A549 (cell line): Measurements from ENCODE around the gene LBHD2. TPM values are rescaled to one million over a fixed set of nuclear protein-coding genes. Genes with fewer than 3 reads are reported as not detected.

Source experiments
- ATAC-seq, 2 experiments: fragments of 200-7000 bp in 1 of 2; fragments of >200 bp in 1 of 2; cut with Nextera tagmentation in 1 of 2; cut with Tn5 transposase in 1 of 2; 3 replicates each; pipeline versions ENCODE4 v1.8.0 to v1.9.1; 2018 to 2020; ENCODE audit warnings: mild to moderate bottlenecking in 1 of 2, moderate library complexity in 1 of 2
- CTCF ChIA-PET: fragments of 300-600 bp; sonication (Branson Sonifier 250); formaldehyde crosslinking; extraction: SDS; loops from one replicate; lab custom pipeline; 2021; ENCODE audit warnings: antibody characterized with exemption, inconsistent platforms; lab: Yijun Ruan, JAX
- POLR2A ChIA-PET: fragments of 350-600 bp; formaldehyde crosslinking; extraction: SDS; loops from one replicate; lab custom pipeline; 2021; ENCODE audit warnings: antibody characterized with exemption, inconsistent platforms; lab: Yijun Ruan, JAX
- DNase-seq, 2 experiments: peaks; one replicate each; pipeline versions ENCODE4 v3.0.0 to v3.0.0-alpha.2; 2011 to 2016; ENCODE audit warnings: low read depth in 1 of 2, low spot score in 1 of 2
- FAIRE-seq: peaks from 2 replicates; lab custom pipeline; 2011; peaks lifted over from hg19 to GRCh38; lab: Jason Lieb, UNC
- H3K27ac ChIP-seq, 2 experiments: fragments of >200 bp; sonication (Bioruptor Twin); formaldehyde crosslinking; 3 replicates each; pipeline ENCODE4 v1.5.1; 2016 to 2017
- H3K4me1 ChIP-seq: fragments of >200 bp; sonication (Bioruptor Twin); formaldehyde crosslinking; 3 replicates; pipeline ENCODE4 v1.6.1; 2016
- H3K4me2 ChIP-seq: fragments of >200 bp; sonication (Bioruptor Twin); formaldehyde crosslinking; 3 replicates; pipeline ENCODE4 v1.6.1; 2016
- H3K4me3 ChIP-seq: fragments of >200 bp; sonication (Bioruptor Twin); formaldehyde crosslinking; 3 replicates; pipeline ENCODE4 v1.5.1; 2016
- H3K9me3 ChIP-seq: fragments of >200 bp; sonication (Bioruptor Twin); formaldehyde crosslinking; 3 replicates; pipeline ENCODE4 v1.6.1; 2016
- CHD2 ChIP-seq: fragments of 150-350 bp; IDR thresholded peaks from 2 replicates; pipeline ENCODE4 v1.6.1; 2014; ENCODE audit warnings: low read length; ENCODE audit not compliant: partially characterized antibody
- CTCF ChIP-seq: fragments of >200 bp; sonication (Bioruptor Twin); formaldehyde crosslinking; IDR thresholded peaks from 3 replicates; pipeline ENCODE4 v1.5.1; 2016
- E2F6 ChIP-seq: IDR thresholded peaks from 2 replicates; pipeline ENCODE4 v1.6.1; 2012; ENCODE audit warnings: low read depth, borderline replicate concordance
- EP300 ChIP-seq, 2 experiments: fragments of >200 bp; sonication (Bioruptor Twin); formaldehyde crosslinking; IDR thresholded peaks; 2 replicates in 1 of 2; 3 replicates in 1 of 2; pipeline ENCODE4 v1.6.1; 2016 to 2017
- FOSB ChIP-seq: fragments of 250-450 bp; sonication (Bioruptor Pico); IDR thresholded peaks from 2 replicates; pipeline ENCODE4 v1.5.0; 2020; ENCODE audit warnings: mild to moderate bottlenecking, moderate library complexity
- HEYL ChIP-seq: fragments of 250-450 bp; sonication (Bioruptor Pico); IDR thresholded peaks from 2 replicates; pipeline ENCODE4 v1.8.0; 2021; ENCODE audit warnings: mild to moderate bottlenecking, moderate library complexity
- HOXA7 ChIP-seq: fragments of 250-450 bp; sonication (Bioruptor Pico); IDR thresholded peaks from 2 replicates; pipeline ENCODE4 v1.5.0; 2020; ENCODE audit warnings: mild to moderate bottlenecking, moderate library complexity
- HOXB13 ChIP-seq: fragments of 250-450 bp; sonication (Bioruptor Pico); IDR thresholded peaks from 2 replicates; pipeline ENCODE4 v1.5.0; 2020; ENCODE audit warnings: low read depth, mild to moderate bottlenecking, moderate library complexity
- KDM1A ChIP-seq: fragments of 200-600 bp; sonication (generic); IDR thresholded peaks from 2 replicates; pipeline ENCODE4 v1.6.1; 2016; ENCODE audit warnings: low read depth, mild to moderate bottlenecking
- MAX ChIP-seq: IDR thresholded peaks from 2 replicates; pipeline ENCODE4 v1.6.1; 2012
- NPAS2 ChIP-seq: fragments of 250-450 bp; sonication (Bioruptor Pico); IDR thresholded peaks from 2 replicates; pipeline ENCODE4 v1.8.0; 2022; ENCODE audit warnings: mild to moderate bottlenecking, moderate library complexity, borderline replicate concordance
- PHF8 ChIP-seq: fragments of 200-600 bp; sonication (generic); IDR thresholded peaks from 2 replicates; pipeline ENCODE4 v1.6.1; 2016; ENCODE audit warnings: low read depth, mild to moderate bottlenecking, antibody characterized with exemption, moderate library complexity, borderline replicate concordance
- POLR2A ChIP-seq: IDR thresholded peaks from 2 replicates; pipeline ENCODE4 v1.6.1; 2012; ENCODE audit warnings: mild to moderate bottlenecking, low read length
- POLR2AphosphoS2 ChIP-seq: conservative IDR thresholded peaks from 2 replicates; pipeline ENCODE4 v1.6.1; 2012; ENCODE audit warnings: low read length, improper control_type of control experiment, inconsistent platforms
- RAD21 ChIP-seq, 2 experiments: fragments of >200 bp in 1 of 2; sonication (Bioruptor Twin) in 1 of 2; formaldehyde crosslinking in 1 of 2; IDR thresholded peaks in 1 of 2; conservative IDR thresholded peaks in 1 of 2; 2 replicates in 1 of 2; 3 replicates in 1 of 2; pipeline ENCODE4 v1.6.1; 2012 to 2018; ENCODE audit warnings: inconsistent platforms in 1 of 2
- RARB ChIP-seq: fragments of 250-450 bp; sonication (Bioruptor Pico); IDR thresholded peaks from 2 replicates; pipeline ENCODE4 v1.8.0; 2021; ENCODE audit warnings: mild to moderate bottlenecking, moderate library complexity
- RNF2 ChIP-seq: fragments of 200-600 bp; sonication (generic); IDR thresholded peaks from 2 replicates; pipeline ENCODE4 v1.6.1; 2016; ENCODE audit warnings: low read depth, mild to moderate bottlenecking, antibody characterized with exemption, moderate library complexity, borderline replicate concordance
- SMC3 ChIP-seq: fragments of >200 bp; sonication (Bioruptor Twin); formaldehyde crosslinking; IDR thresholded peaks from 3 replicates; pipeline ENCODE4 v1.6.1; 2018; ENCODE audit warnings: inconsistent platforms
- TFCP2L1 ChIP-seq: fragments of 250-450 bp; sonication (Bioruptor Pico); IDR thresholded peaks from 2 replicates; pipeline ENCODE4 v1.5.0; 2021; ENCODE audit warnings: mild to moderate bottlenecking
- TP53 ChIP-seq: fragments of 250-450 bp; sonication (Bioruptor Pico); IDR thresholded peaks from 2 replicates; pipeline ENCODE4 v1.5.0; 2021; ENCODE audit warnings: mild to moderate bottlenecking, moderate library complexity
- WGBS: methylation state at CpG from one replicate; pipeline ENCODE4 v1.1.6; 2017; ENCODE audit errors: missing lambda C conversion rate; 5-methylcytosine and 5-hydroxymethylcytosine counted together
- polyA plus RNA-seq, 4 experiments: library from polyadenylated mRNA; depleted of rRNA in 3 of 4; stranded (reverse); fragments of >200 nt; fragmentation: RNase III in 1 of 4; extraction: RNeasy Plus Mini Kit Qiagen cat#74134 plus additional on column Dnase treatment in 1 of 4; gene quantifications; 2 replicates in 3 of 4; 3 replicates in 1 of 4; pipeline ENCODE4 v1.2.3, GENCODE V29; 2011 to 2017
- TF ChIP-seq, protein P1 (sequence below): fragments of 150-350 bp; IDR thresholded peaks from 2 replicates; pipeline ENCODE4 v1.6.1; 2014; ENCODE audit warnings: low read depth, mild to moderate bottlenecking, low read length

LBHD2 gene
- polyA plus RNA-seq, 2 of the 4 experiments (the other 2 are of a cell fraction) = not detected

DNA sequence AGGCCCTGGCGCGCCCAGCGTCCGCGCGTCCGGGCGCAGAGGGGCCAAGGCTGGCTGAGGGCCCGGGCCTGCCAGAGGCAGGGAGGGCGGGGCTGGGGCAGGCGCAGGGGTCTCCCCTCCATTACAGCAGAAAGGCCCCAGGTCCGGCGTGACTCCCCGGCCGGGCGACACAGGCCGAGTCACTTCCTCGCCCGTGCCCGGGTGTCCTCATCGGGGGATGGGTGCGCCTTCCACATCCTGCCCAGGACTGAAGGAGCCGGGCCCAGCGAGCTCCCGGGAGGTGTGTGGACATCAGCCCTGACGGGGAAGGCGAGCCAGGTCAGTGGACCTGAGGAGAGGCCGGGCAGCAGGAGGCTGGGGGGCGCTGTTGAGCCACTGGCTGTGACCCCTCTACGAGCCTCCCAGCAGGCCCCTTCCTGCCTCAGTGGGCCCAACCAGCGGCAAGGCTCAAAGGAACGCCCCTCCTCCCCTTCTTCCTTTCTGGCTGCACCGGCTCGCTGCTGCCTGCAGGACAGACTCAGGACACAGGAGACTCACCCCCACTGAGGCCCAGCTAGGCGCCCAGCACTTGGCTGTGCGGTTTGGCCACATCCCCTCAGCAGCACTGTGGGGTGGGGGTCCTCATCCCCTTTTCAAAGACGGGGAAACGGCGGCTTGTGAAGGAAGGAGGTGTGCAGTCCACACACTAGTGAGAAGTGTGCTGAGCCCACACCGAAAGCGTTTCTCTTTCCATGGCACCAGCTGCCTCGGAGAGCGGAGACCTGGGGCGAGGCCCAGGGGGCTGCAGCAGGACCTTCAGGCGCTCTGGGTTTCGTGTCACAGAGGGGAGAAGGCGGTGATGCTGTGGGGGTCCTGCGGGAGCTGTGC is 39.9 kb downstream of the LBHD2 start:
- Histone ChIP-seq H3K4me2 (peak overlapping the region; percentile 94), H3K4me1 (peaks cover 71% of the 10 kb centered on the region), H3K4me3 (peak overlapping the region; percentile 83), H3K9me3 (no peaks in the 10 kb centered on the region), H3K27ac (peak overlapping the region; percentile 96 to 98)
- ChIA-PET POLR2A (interaction anchor here (1.4 to 1.8 kb wide), 2 partner anchors 14 to 19 kb away, joined by 8 to 11 read pairs; no protein-coding TSS in a partner anchor), CTCF (interaction anchor here (0.6 to 24.1 kb wide), 20 partner anchors 8 to 282 kb away, joined by 3 to 544 read pairs (median 5); partner anchors contain the start of gene EIF5)
- TF ChIP-seq CTCF (peak; percentile 58), TP53 (CRISPR knock-in tag) (no peak), POLR2AphosphoS2 (no peak), RAD21 (conservative IDR thresholded peaks at IDR 0.05 in 1 of 2, IDR thresholded peaks at IDR 0.05 in 1 of 2) (peak; percentile 54 to 55; a peak in 4 of 5 replicates), SMC3 (0 out of 3 replicates have a peak, but pooled peaks have one; percentile 38), PHF8 (no peak), FOSB (CRISPR knock-in tag) (no peak), MAX (no peak; the same call in 1 of the 2 replicates), HOXA7 (CRISPR knock-in tag) (no peak), EP300 (IDR thresholded peaks at IDR 0.05) (no peak), RNF2 (no peak), RARB (CRISPR knock-in tag) (no peak), TFCP2L1 (peak; percentile 46; the same call in 1 of the 2 replicates), POLR2A (no peak), CHD2 (no peak), HEYL (CRISPR knock-in tag) (no peak), NPAS2 (CRISPR knock-in tag) (no peak), HOXB13 (CRISPR knock-in tag) (no peak), E2F6 (no peak)
- TF ChIP-seq, protein P1, sequence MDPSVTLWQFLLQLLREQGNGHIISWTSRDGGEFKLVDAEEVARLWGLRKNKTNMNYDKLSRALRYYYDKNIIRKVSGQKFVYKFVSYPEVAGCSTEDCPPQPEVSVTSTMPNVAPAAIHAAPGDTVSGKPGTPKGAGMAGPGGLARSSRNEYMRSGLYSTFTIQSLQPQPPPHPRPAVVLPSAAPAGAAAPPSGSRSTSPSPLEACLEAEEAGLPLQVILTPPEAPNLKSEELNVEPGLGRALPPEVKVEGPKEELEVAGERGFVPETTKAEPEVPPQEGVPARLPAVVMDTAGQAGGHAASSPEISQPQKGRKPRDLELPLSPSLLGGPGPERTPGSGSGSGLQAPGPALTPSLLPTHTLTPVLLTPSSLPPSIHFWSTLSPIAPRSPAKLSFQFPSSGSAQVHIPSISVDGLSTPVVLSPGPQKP = no peak
- ATAC-seq (peak; percentile 6 to 39; a peak in 3 of 6 replicates), FAIRE-seq (no peak), DNase-seq (peak in 1 of 2 experiments; percentile 70)
- WGBS = 16% methylated on average over 23 of the region's 48 CpGs

DNA sequence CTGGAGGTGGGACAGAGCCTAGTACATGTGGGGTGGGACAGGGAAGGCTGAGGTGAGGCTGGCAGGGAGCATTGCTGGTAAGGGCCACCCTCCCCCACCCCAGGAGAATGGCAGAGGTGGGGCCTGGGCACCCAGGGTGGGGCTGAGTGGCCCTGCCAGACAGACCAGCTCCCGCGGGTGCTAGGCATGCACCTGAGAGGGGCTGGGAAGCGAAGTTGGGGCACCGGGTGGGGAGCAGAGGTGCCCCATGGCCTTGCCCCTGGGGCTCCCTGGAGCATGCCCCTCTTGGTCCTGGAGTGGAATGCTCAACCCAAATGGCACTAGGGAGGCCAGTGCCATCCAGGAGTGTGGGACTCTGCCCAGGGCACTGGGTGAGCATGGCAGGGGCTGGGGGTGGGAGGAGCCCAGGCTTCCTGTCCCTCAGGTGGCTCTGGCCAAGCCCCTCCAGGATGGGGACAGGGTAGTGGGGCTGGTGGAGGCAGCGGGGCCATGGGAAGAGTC is 40.5 kb downstream of the LBHD2 start:
- 0% methylated on average over 2 of the region's 5 CpGs for WGBS
- TF ChIP-seq KDM1A (no peak), RARB (CRISPR knock-in tag) (no peak), POLR2A (0 out of 2 replicates have a peak, but pooled peaks have one; percentile 23)
- TF ChIP-seq, all 56 proteins: peak for 1
- CTCF ChIA-PET = interaction anchor here (0.6 to 24.1 kb wide), 19 partner anchors 9 to 281 kb away, joined by 3 to 544 read pairs (median 5); partner anchors contain the start of gene EIF5
- POLR2A ChIA-PET = interaction anchor here (1.8 kb wide), 1 partner anchor 20 kb away, joined by 8 read pairs; no protein-coding TSS in a partner anchor
- DNase-seq = no peak
- Histone ChIP-seq H3K9me3 (no peaks in the 10 kb centered on the region), H3K27ac (peak overlapping the region; percentile 96 to 98), H3K4me2 (peak overlapping the region; percentile 94), H3K4me3 (peak overlapping the region; percentile 83), H3K4me1 (peaks cover 75% of the 10 kb centered on the region)
- no peak for ATAC-seq
- FAIRE-seq = no peak
